Stimulated activated CD8-positive, alpha-beta memory T cell treated with anti-CD3 and anti-CD28 coated beads, Interleukin-4, amount 100 ng/mL, for 48 hours (primary cell): Measurements from ENCODE around the gene CR1.
"Not testable (repeated sequence)": the region's sequence is repeated elsewhere in the genome, so short reads cannot be mapped to it uniquely, and the experiment has no call there.

Source experiments
- DNase-seq: peaks from one replicate; pipeline ENCODE4 v3.0.0-alpha.2; 2020

CR1 gene

GRCh38 chr1:207646171-207646570 lies 150.2 kb downstream of the CR1 start:
- no peak for DNase-seq

DNA sequence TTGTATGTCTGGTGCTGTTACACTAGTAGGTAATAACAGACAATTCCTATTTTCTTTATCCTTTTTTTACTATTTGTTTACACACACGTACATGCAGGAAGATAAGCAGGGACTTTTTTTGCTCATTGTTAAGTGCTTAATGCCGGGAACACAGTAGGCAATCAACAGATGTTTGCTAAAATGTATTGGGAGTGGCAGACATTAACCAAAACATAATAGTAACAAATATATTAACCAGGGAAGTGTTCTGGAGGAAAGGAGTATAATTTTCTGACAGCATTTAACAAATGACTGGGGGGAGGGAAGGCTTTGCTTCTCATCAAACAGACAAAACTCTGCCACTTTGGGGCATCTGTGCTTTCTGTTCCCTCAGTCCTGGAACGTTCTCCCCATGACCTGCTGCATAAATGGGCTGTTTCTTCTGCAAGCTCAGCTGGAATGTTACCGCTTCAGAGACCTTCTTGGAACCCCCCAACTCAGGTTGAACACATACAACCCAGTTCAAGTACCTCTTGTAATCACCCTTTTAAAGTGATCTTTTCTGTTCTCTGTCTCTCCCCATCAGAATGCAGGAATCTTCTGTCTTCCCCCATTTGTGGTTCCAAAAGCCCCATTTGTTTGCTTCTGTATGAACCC lies 151.1 kb downstream of the CR1 start:
- no peak for DNase-seq

DNA sequence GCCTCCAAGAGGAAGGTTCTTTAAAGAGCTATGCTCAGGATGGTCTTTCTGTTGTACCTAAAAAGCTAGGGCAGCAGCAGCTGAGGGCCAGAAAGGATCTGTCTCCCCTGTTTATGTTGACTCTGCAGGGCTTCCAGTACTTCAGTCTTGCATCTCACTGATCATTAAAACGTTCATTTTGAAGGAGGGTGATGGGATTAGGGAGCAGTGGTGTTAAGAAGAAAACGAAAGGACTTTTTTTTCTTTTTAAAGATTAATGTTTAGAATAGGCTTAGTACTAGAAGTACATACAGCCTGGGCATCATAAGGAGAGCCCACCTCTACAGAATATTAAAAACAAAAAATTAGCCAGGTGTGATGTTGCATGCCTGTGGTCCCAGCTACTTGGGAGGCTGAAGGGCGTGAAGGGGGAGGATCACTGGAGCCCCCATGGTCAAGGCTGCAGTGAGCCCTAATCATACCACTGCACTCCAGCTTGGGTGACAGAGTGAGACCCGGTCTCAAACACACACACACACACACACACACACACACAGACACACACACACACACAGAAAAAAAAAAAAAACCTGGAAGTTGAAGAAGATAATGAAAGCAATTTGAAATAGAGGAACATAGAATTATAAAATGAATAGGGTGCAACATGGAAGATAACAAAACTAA lies 151.8 kb downstream of the CR1 start:
- DNase-seq, result no peak

GRCh38 chr1:207648334-207649209 lies 152.6 kb downstream of the CR1 start:
- DNase-seq, result no peak

DNA sequence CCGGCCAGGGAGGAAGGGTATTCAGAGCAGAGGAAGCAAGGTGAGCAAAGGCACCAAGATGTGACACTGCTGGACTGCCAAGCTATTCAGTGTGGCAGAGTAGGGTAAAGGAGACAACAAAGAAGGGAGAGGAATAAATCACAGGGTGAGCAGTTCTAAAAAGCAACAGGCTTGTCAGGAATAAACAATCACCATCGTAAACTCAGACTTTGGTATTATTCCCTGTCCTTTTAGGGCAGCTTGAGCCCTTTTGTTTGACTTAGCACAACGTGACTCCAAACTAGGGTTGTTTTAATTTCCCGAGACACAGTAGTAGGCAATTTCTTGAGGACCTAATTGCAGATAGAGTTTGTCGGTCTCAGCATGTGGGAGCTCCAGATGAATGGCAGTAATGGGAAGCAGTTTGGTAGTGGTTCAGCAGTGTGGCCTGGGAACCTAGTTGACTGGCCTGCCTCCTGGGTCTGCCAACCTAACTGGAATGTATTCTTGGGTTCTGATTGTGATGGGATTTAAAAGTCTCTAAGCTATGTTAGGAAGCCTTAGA lies 153.3 kb downstream of the CR1 start:
- no peak for DNase-seq

DNA sequence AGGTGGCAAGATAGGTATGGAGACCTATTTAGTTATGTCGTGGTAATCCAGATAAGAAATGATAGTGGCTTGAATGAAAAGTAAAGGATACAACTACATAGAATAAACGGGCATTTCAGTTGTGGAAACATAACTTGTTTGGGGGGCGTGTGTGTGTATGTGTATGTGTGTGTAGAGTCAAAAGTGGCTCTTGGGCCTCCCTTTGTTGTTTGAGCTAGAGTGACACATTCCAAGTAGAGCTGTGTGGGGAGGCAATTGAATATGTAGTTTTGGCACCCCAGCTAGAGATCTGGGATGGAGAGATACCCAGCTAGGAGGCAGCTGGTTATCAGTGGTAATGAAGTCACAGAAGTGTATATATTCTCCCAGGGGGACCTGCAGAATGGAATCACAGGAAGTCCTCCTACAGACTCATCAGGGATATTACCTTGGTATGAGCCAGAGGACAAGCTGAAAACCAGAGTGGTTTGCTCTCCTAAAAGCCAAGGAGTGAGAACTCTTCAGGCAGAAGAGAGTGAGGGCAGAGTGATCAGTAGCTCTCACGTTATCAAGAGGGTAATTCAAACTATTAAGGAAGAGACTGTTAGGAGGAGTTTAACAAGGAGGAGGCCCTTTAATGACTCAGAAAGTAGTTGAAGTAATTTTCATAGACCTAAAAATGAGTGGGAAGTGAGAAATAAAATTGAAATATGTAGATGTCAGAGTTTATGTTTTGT lies 154.1 kb downstream of the CR1 start:
- no peak for DNase-seq

- DNase-seq, result no peak
Measured at GRCh38 chr1:207651583-207651982, 155.6 kb downstream of the CR1 start.

GRCh38 chr1:207654320-207654719 lies 158.4 kb downstream of the CR1 start:
- DNase-seq, result no peak

DNA sequence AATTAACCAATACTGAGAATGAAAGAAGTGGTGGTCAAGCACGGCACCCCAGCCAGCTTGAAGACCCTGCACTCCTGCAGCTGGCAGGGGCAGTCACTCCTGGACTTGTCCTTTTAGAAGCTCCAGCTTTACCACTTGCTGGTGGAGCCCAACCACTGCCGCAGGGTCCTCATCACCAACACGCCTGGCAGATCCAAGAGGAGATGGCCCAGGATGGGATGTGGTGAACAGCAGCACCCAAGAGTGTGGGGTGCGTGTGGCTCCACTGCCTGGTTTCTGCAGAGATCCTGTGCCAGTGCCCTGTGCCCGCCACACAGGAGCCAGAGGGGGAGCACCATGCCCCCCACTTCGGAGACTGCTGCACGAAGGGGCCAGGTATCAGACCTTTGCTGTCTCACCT lies 162.5 kb downstream of the CR1 start:
- no peak for DNase-seq

DNA sequence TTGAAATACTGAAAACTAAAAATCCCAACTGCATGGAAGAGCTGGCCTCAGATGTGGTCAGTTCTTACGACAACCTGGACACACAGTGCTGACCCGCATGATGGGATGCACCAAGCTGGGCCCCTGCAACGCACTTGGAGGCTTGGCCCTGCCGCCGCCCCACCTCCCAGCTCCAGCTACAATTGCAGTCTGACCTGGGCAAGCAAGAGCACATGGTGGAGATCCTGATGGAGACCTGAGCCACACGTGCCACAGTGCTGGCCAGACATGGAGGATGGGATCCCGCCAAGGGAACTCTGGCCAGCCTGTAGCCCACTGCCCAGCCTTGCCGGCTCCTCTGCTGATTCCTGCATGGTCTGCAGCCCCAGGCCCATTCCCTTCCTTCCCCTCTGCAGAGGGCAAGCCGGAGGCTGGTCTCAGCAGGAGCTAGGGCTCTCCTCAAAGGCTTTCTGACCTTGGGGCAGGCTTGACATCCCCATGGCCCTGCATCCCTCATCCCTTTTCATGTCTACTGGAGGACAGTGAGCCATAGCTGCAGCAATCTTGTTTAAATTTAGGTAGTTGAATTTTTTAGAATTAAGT lies 163.0 kb downstream of the CR1 start:
- DNase-seq, result no peak

DNA sequence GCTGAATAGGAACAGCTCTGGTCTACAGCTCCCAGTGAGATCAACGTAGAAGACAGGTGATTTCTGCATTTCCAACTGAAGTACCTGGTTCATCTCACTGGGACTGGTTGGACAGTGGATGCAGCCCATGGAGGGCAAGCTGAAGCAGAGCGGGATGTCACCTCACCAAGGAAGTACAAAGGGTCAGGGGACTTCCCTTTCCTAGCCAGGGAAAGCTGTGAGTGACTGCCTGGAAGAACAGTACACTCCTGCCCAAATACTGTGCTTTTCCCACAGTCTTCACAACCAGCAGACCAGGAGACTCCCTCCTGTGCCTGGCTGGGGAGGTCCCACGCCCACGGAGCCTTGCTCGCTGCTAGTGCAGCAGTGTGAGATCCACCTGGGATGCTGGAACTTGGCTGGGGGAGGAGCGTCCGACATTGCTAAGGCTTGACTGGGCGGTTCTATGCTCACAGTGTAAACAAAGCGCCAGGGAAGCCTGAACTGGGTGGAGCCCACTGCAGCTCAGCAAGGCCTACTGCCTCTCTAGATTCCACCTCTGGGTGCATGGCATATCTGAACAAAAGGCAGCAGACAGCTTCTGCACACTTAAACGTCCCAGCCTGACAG lies 163.7 kb downstream of the CR1 start:
- DNase-seq, result no peak

DNA sequence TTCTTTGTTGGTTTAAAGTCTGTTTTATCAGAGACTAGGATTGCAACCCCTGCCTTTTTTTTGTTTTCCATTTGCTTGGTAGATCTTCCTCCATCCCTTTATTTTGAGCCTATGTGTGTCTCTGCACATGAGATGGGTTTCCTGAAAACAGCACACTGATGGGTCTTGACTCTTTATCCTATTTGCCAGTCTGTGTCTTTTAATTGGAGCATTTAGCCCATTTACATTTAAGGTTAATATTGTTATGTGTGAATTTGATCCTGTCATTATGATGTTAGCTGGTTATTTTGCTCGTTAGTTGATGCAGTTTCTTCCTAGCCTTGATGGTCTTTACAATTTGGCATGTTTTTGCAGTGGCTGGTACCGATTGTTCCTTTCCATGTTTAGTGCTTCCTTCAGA lies 165.5 kb downstream of the CR1 start:
- DNase-seq, result not testable (repeated sequence)

- no peak for DNase-seq
Measured at GRCh38 chr1:207666342-207666741, 170.4 kb downstream of the CR1 start.

DNA sequence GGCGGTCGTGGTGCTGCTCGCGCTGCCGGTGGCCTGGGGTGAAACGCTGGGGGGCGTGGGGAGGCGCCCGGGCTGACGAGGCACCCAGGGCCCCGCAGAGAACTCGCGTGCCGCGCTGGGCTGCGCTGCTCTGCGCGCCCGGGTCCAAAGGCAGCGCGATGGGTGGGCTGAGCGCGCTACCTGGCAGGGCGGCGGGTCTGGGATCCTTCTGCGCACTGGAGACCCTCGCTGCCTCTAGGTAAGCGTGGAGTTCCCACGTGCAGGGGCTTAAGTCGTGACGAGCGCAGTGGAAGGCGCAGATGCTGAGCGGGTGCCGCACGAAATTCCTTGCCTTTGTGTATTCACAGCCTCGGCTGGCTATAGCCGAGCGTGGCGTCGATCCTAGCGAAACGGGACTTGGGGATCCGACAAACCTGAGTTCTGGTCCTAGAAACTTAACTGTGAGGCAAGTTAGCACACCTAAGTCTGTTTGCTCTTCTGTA lies 173.6 kb downstream of the CR1 start:
- DNase-seq, result no peak

- no peak for DNase-seq
Measured at GRCh38 chr1:207670192-207670591, 174.2 kb downstream of the CR1 start.

- DNase-seq, result no peak
Measured at GRCh38 chr1:207670997-207671396, 175.0 kb downstream of the CR1 start.

DNA sequence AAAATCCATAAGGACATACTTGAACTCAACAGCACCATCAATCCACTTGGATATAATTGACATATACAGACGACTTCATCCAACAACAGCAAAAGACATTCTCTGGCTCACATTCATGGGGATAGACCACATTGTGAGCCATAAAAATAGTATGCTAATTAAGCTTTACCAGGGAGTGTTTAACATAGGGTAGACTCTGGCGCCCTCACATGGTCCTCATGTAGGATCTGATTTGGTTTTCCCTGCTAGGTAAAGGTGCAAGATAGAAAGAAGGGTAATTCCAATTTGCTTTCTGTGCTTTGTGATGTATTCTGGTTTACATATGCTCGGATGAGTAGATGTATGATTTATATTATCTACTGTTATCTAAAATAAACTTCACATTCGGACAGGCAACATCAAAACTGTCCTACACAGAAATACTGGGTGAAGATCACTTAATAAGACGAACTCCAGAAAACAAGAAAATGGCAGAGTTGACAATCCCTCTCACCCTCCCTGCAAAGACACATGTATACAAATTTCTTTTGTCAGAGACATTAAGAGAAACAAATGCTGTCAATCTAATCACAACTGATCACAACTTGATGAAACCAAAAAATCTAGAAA lies 176.7 kb downstream of the CR1 start:
- no peak for DNase-seq

DNA sequence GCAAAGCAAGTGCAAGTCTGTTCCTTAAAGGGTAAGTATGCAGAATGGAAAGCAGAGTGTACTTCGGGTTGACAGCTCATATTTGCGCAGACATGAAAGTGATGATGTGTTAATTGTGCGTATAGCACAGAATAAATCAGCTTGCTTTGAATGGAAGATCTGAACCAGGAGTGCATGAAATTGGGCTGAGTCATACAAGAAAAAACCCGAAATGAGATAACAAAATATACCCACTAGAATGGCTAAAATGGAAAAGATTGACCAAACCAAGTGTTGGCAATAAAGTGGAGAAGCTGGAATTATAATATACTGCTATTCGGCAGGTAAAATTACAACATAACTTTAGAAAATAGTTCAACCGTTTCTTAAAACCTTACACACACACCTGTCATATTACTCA lies 177.4 kb downstream of the CR1 start:
- DNase-seq, result no peak

- no peak for DNase-seq
Measured at GRCh38 chr1:207676153-207676552, 180.2 kb downstream of the CR1 start.

- not testable (repeated sequence) for DNase-seq
Measured at GRCh38 chr1:207680590-207681388, 184.8 kb downstream of the CR1 start.
